Vagina (tissue), 2 donors: Measurements from ENCODE around the gene ANKRD22.

Source experiments
- POLR2A ChIP-seq, 2 donors: fragments of 450-650 bp; IDR thresholded peaks; one replicate each; pipeline ENCODE4 v1.6.1; 2017; ENCODE audit warnings: antibody characterized with exemption in 2 of 2, mild to moderate bottlenecking in 2 of 2, moderate library complexity in 2 of 2
- POLR2AphosphoS5 ChIP-seq, 2 donors: sonication (generic); formaldehyde crosslinking; IDR thresholded peaks; one replicate each; pipeline ENCODE4 v1.9.0; 2017; ENCODE audit warnings: antibody characterized with exemption in 2 of 2, mild to moderate bottlenecking in 2 of 2, low read depth in 1 of 2; ENCODE audit not compliant: insufficient read depth in 1 of 2
- TF ChIP-seq, protein P1 (sequence below), 3 experiments: fragments of 450-650 bp in 2 of 3; fragments of 200-600 bp in 1 of 3; sonication (generic) in 1 of 3; IDR thresholded peaks; one replicate each; pipeline ENCODE4 v1.5.1; 2017 to 2019; ENCODE audit warnings: antibody characterized with exemption in 3 of 3, mild to moderate bottlenecking in 2 of 3, moderate library complexity in 2 of 3

- TF ChIP-seq, protein P1, sequence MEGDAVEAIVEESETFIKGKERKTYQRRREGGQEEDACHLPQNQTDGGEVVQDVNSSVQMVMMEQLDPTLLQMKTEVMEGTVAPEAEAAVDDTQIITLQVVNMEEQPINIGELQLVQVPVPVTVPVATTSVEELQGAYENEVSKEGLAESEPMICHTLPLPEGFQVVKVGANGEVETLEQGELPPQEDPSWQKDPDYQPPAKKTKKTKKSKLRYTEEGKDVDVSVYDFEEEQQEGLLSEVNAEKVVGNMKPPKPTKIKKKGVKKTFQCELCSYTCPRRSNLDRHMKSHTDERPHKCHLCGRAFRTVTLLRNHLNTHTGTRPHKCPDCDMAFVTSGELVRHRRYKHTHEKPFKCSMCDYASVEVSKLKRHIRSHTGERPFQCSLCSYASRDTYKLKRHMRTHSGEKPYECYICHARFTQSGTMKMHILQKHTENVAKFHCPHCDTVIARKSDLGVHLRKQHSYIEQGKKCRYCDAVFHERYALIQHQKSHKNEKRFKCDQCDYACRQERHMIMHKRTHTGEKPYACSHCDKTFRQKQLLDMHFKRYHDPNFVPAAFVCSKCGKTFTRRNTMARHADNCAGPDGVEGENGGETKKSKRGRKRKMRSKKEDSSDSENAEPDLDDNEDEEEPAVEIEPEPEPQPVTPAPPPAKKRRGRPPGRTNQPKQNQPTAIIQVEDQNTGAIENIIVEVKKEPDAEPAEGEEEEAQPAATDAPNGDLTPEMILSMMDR (IDR thresholded peaks at IDR 0.05) = no peak
- TF ChIP-seq POLR2AphosphoS5 (IDR thresholded peaks at IDR 0.05; ENCODE audit: insufficient read depth in 1 of 2, low read depth in 1 of 2) (no peak), POLR2A (IDR thresholded peaks at IDR 0.05) (no peak)
Observed at GRCh38 chr10:88782222-88782621, 69.4 kb downstream of the ANKRD22 start.
